ES-I3 (cell line): ENCODE data around the gene IFITM5.
"Not testable (repeated sequence)": the region's sequence is repeated elsewhere in the genome, so short reads cannot be mapped to it uniquely, and the experiment has no call there.

Source experiments
- H3K36me3 ChIP-seq: 2 replicates; pipeline ENCODE4 v1.6.1; 2013; ENCODE audit warnings: mild to moderate bottlenecking, low read length, control low read depth, moderate library complexity; ENCODE audit not compliant: insufficient read depth
- H3K4me1 ChIP-seq: 2 replicates; pipeline ENCODE4 v1.6.1; 2013; ENCODE audit warnings: mild to moderate bottlenecking, control low read depth, low read length; ENCODE audit not compliant: insufficient read depth
- H3K9ac ChIP-seq: 2 replicates; pipeline ENCODE4 v1.6.1; 2013; ENCODE audit warnings: low read depth, mild to moderate bottlenecking, low read length, moderate library complexity
- H3K9me3 ChIP-seq: 2 replicates; pipeline ENCODE4 v1.6.1; 2013; ENCODE audit warnings: mild to moderate bottlenecking, low read length, moderate library complexity; ENCODE audit not compliant: control insufficient read depth, insufficient read depth

Gene IFITM5

DNA sequence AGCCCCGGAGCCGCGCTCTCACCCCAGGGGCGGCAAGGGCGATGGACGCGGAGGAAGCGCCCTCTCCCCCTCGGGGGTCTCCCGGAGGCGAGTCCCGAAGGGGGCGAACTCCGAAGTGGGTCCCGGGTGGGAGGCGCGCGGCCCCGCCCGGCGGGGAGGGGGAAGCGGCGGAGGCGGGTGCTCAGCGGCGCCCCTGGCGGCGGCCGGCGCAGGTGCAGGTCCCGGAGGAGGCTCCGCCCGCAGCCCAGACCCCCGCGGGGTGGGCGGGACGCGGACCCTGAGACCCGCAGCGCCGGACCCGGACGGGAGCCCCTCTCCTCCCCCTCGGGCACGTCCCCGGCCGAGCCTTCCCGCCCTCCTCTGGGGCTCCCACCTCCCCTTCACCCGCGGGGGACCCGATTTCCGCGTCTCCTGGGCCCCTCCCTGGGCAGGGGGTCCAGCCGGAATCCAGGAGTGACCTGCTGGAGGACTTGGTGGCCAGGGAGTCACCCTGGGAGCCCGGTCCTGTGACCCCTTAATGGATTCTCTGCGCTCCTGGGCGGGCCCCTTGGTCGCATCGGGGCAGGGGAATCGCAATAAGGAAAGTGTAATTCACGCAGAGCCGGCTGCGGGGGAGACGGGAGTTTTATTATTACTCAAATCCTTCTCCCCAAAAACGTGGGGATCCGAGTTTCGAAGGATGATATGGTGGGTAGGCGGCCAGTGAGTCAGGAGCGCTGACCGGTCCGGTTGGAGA is 11.9 kb upstream of the IFITM5 start:
- not testable (repeated sequence) for H3K36me3 ChIP-seq, H3K9me3 ChIP-seq
- H3K4me1 ChIP-seq = peaks cover 38% of the 10 kb centered on the region
- peak overlapping the region; percentile 31; the same call in 1 of the 2 replicates for H3K9ac ChIP-seq

- Histone ChIP-seq H3K4me1 (peaks cover 48% of the 10 kb centered on the region), H3K9ac (peak overlapping the region; percentile 37; the same call in 1 of the 2 replicates)
- not testable (repeated sequence) for H3K9me3 ChIP-seq, H3K36me3 ChIP-seq
Measured at GRCh38 chr11:309979-310572, 10.8 kb upstream of the IFITM5 start.

GRCh38 chr11:308740-309665 is 9.7 kb upstream of the IFITM5 start:
- Histone ChIP-seq H3K9ac (peak overlapping the region; percentile 7; the same call in 1 of the 2 replicates), H3K4me1 (peaks cover 48% of the 10 kb centered on the region)
- not testable (repeated sequence) for H3K9me3 ChIP-seq, H3K36me3 ChIP-seq

GRCh38 chr11:307766-308708 is 8.7 kb upstream of the IFITM5 start, which contains the start of gene IFITM2:
IFITM2 (plus strand) TSS chr11:307816; CDS start chr11:308193, 377 bp downstream.
- H3K9ac ChIP-seq = peak within 1 kb of the TSS; percentile 47; the same call in 1 of the 2 replicates
- not testable (repeated sequence) for H3K9me3 ChIP-seq, H3K36me3 ChIP-seq
- peaks cover 42% of the 10 kb centered on the region for H3K4me1 ChIP-seq

DNA sequence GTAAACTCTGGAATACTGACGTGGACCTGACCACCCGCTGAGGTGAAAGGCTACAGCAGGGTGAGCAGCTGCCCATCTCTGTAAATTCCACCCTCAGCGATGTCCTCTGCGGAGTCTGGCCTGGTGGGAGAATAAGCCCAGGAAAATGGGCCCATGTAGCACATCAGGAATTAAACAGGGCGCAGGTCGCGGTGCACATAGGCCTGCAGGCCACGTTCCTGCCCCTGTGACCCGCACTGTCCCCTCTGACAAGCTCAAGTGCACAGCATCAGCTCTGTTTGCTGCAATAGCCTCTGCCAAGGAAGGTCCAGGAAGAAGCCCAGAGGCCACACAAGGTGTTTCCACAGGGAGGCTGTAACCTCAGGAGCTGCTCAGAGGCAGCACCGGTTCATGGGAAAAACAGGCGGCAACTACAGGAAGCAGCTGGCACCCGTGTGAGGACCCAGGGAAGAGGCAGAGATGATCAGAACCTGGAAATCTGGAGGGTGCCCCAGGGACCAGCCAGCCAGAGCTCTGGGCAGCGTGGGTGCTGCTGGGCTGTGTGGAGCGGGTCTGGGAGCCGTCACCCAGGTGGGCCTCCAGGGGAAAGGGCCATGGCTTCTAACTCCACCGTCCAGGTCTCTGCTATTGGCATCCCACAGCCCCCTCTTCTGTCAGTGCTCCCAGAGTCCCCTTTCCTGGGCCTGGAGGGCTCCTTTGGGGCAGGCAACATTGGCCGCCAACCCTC is 7.5 kb upstream of the IFITM5 start:
- Histone ChIP-seq H3K36me3 (no peaks in the 10 kb centered on the region), H3K9me3 (no peaks in the 10 kb centered on the region), H3K4me1 (peaks cover 30% of the 10 kb centered on the region), H3K9ac (no peak overlapping the region)

GRCh38 chr11:305844-306211 is 6.5 kb upstream of the IFITM5 start:
- peaks cover 30% of the 10 kb centered on the region for H3K4me1 ChIP-seq
- no peaks in the 10 kb centered on the region for H3K9me3 ChIP-seq
- H3K36me3 ChIP-seq = no peaks in the 10 kb centered on the region
- no peak overlapping the region for H3K9ac ChIP-seq

DNA sequence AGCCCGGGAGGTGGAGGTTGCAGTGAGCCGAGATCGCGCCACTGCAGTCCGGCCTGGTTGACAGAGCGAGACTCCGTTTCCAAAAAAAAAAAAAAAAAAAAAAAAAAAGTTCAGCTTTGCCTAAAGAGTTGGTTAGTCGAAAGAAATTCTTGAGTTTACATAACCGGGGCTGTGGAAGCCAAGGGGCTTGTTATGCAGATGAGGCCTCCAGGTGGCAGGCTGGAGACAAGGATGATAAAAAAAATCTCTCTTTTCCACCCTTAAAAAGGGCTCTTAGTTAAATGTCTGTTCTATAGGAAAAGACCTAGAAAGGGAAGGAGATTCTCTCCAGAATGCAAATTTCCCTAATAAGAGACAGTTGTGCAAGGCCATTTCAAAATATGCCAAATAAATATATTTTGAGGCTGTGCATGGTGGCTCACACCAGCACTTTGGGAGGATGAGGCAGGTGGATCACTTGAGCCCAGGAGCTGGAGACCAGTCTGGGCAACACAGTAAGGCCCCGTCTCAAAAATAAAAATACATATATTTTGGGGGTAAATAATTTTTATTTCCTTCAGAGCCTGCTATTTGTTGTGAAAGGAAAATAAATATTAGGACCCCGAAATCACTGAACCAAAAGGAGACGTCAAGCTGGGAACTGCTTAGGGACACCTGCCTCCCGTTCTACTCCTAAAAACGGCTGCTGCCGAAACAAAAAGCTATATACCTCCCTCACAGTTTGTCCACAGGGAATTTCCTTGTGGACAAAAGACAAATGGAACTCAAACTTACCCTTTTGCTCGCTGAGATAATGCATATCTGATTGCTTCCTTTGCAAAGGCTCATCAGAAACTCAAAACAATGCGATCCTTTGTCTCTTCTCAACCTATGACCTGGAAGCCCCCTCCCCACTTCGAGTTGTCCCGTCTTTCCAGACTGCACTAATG is 5.9 kb upstream of the IFITM5 start:
- Histone ChIP-seq H3K36me3 (no peaks in the 10 kb centered on the region), H3K4me1 (peaks cover 36% of the 10 kb centered on the region), H3K9me3 (no peaks in the 10 kb centered on the region), H3K9ac (no peak overlapping the region; the same call in 1 of the 2 replicates)

- Histone ChIP-seq H3K36me3 (no peaks in the 10 kb centered on the region), H3K9ac (no peak overlapping the region), H3K4me1 (peaks cover 30% of the 10 kb centered on the region), H3K9me3 (no peaks in the 10 kb centered on the region)
Measured at GRCh38 chr11:304061-304506, 4.8 kb upstream of the IFITM5 start.

DNA sequence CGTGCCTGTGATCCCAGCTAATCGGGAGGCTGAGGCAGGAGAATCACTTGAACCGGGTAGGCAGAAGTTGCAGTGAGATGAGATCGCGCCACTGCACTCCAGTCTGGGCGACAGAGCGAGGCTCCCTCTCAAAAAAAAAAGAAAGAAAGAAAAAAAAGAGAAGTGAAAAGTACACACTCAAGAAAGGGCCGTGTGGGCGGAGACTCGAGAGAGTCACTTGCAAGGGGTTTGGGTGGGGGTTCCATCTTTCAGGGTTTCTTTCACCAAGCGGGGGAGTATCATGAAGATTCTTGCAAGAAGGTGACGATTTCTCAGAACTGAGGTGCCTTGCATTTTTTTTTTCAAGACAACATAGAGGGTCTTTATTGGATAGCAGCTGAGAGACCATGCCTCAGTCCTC is 4.0 kb upstream of the IFITM5 start:
- H3K9ac ChIP-seq = no peak overlapping the region
- H3K9me3 ChIP-seq = no peaks in the 10 kb centered on the region
- H3K36me3 ChIP-seq = no peaks in the 10 kb centered on the region
- peaks cover 30% of the 10 kb centered on the region for H3K4me1 ChIP-seq

DNA sequence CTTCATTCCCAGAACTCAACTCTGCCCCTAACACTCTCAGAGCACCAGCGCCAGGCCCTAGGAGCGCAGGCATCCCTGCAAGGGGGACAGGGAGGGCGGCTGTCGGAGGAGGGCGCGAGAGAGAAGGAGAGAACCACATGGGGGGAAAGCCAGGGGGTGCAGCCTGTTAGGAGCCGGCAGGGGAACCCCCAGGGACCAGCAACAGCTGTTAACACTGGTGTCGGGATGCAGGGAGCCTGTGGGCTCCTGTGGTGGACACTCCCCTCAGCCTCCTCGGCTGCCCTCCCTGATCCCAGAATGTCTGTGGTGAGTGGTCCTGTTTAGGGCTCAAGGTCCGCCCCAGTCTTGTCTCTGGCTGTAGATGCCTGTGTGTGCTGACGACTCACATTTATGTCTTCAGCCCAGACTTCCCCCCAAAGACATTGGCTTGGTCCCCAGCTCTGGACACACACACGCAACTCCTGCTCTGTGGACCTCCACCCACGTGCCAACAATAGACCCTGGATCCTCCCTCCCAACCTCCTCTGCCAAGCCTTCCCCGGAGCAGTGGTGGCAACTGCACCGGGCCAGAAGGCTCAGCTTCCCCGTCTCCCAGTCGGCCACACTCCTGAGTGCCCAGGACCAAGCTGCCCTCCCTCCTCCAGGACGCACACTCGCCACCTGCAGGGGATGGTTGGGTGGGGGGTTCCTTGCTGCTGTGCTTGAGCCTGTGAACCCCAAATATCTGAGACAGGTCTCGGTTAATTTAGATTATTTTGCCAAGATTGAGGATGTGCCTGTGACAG is 817 bp upstream of the IFITM5 start:
- Histone ChIP-seq H3K9ac (no peak overlapping the region), H3K36me3 (no peaks in the 10 kb centered on the region), H3K9me3 (no peaks in the 10 kb centered on the region), H3K4me1 (peaks cover 8% of the 10 kb centered on the region; the same call in 1 of the 2 replicates)

GRCh38 chr11:298406-299065 is 790 bp downstream of the IFITM5 start:
- H3K9ac ChIP-seq = no peak overlapping the region
- peaks cover 8% of the 10 kb centered on the region; the same call in 1 of the 2 replicates for H3K4me1 ChIP-seq
- no peaks in the 10 kb centered on the region for H3K36me3 ChIP-seq
- no peaks in the 10 kb centered on the region for H3K9me3 ChIP-seq
